K562 (cell line): ENCODE data around the gene CEP131. TPM values are rescaled to one million over a fixed set of nuclear protein-coding genes. Genes with fewer than 3 reads are reported as not detected.

Experiments
- ATAC-seq: fragments of 200-7000 bp; cut with Tn5 transposase; 3 replicates; pipeline ENCODE4 v1.9.1; 2020; ENCODE audit warnings: moderate library complexity
- BruUV-seq: library from RNA; stranded (reverse); fragments of 400-500 nt; replicated peaks from 2 replicates; lab custom pipeline; 2021; lab: Mats Ljungman, UMichigan
- CTCF ChIA-PET: fragments of 300-600 bp; formaldehyde crosslinking; extraction: SDS; loops from one replicate; lab custom pipeline; 2021; ENCODE audit warnings: low intra/inter-chr PET ratio; lab: Yijun Ruan, JAX
- POLR2A ChIA-PET: fragments of 300-600, 350-650 bp; sonication (Branson Sonifier 250); formaldehyde crosslinking; extraction: SDS; loops from one replicate; lab custom pipeline; 2021; ENCODE audit warnings: antibody characterized with exemption, inconsistent platforms; lab: Yijun Ruan, JAX
- DNase-seq, 4 experiments: peaks; one replicate each; pipeline versions ENCODE4 v3.0.0 to v3.0.0-alpha.2; 2011 to 2018; ENCODE audit warnings: low spot score in 3 of 4, mixed read lengths in 3 of 4; ENCODE audit errors: extremely low read depth in 1 of 4
- FAIRE-seq: peaks from 2 replicates; lab custom pipeline; 2011; peaks lifted over from hg19 to GRCh38; lab: Jason Lieb, UNC
- H2AFZ ChIP-seq: 2 replicates; pipeline ENCODE4 v1.6.0; 2011; ENCODE audit warnings: low read depth, low read length, control low read depth, inconsistent platforms
- H3K27ac ChIP-seq: fragments of 200-600 bp; 3 replicates; pipeline ENCODE4 v1.8.0; 2011; ENCODE audit warnings: low read depth, mild to moderate bottlenecking, control low read depth, inconsistent platforms, low read length, moderate library complexity, mixed read lengths; ENCODE audit errors: extremely low read depth
- H3K27me3 ChIP-seq, 2 experiments: fragments of 300-600 bp in 1 of 2; 2 replicates in 1 of 2; 3 replicates in 1 of 2; pipeline versions ENCODE4 v1.6.0 to v1.8.0; 2011; ENCODE audit warnings: inconsistent platforms in 2 of 2, low read length in 2 of 2, mild to moderate bottlenecking in 1 of 2, mixed read lengths in 1 of 2, moderate library complexity in 1 of 2; ENCODE audit not compliant: control insufficient read depth in 2 of 2, insufficient read depth in 2 of 2
- H3K36me3 ChIP-seq: fragments of 300-600 bp; 3 replicates; pipeline ENCODE4 v1.8.0; 2011; ENCODE audit warnings: mild to moderate bottlenecking, low read length, inconsistent platforms; ENCODE audit not compliant: control insufficient read depth, insufficient read depth
- H3K4me1 ChIP-seq, 2 experiments: fragments of 200-600 bp in 1 of 2; replicated peaks in 1 of 2; 2 replicates in 1 of 2; 3 replicates in 1 of 2; pipeline versions ENCODE4 v1.5.1 to v1.8.0; 2011; ENCODE audit warnings: inconsistent platforms in 2 of 2, low read length in 2 of 2, mild to moderate bottlenecking in 1 of 2, mixed read lengths in 1 of 2, moderate library complexity in 1 of 2; ENCODE audit not compliant: control insufficient read depth in 2 of 2, insufficient read depth in 2 of 2
- H3K4me2 ChIP-seq: 2 replicates; pipeline ENCODE4 v1.6.1; 2011; ENCODE audit warnings: low read length, control low read depth, inconsistent platforms, mixed read lengths; ENCODE audit not compliant: insufficient read depth
- H3K4me3 ChIP-seq: fragments of 200-600 bp; sonication (generic), shearing (Covaris generic); 2 replicates; pipeline ENCODE4 v1.5.1; 2016; ENCODE audit warnings: control low read depth, inconsistent platforms
- H3K79me2 ChIP-seq: fragments of 200-600 bp; 3 replicates; pipeline ENCODE4 v1.8.0; 2011; ENCODE audit warnings: low read length, inconsistent platforms; ENCODE audit not compliant: control insufficient read depth, insufficient read depth
- H3K9ac ChIP-seq, 2 experiments: 2 replicates each; pipeline versions ENCODE4 v1.6.0 to v1.6.1; 2011; ENCODE audit warnings: low read depth in 2 of 2, low read length in 2 of 2, control low read depth in 1 of 2, inconsistent platforms in 1 of 2, mild to moderate bottlenecking in 1 of 2, mixed read lengths in 1 of 2; ENCODE audit not compliant: insufficient read depth in 1 of 2
- H3K9me1 ChIP-seq: one replicate; pipeline ENCODE4 v1.6.0; 2011; ENCODE audit warnings: inconsistent platforms, mild to moderate bottlenecking, low read length, moderate library complexity; ENCODE audit not compliant: control insufficient read depth, insufficient read depth
- H3K9me3 ChIP-seq: replicated peaks from 2 replicates; pipeline ENCODE4 v1.5.1; 2011; ENCODE audit warnings: low read depth, low read length, inconsistent platforms; ENCODE audit not compliant: control insufficient read depth, insufficient read depth
- H4K20me1 ChIP-seq: replicated peaks from 2 replicates; pipeline ENCODE4 v1.6.1; 2011; ENCODE audit warnings: low read length, inconsistent platforms, mixed read lengths; ENCODE audit not compliant: control insufficient read depth, insufficient read depth
- BDP1 ChIP-seq: IDR thresholded peaks from 3 replicates; pipeline ENCODE4 v1.6.1; 2011; ENCODE audit not compliant: insufficient read length, insufficient read depth
- EGR1 ChIP-seq: fragments of 450-650 bp; conservative IDR thresholded peaks from 2 replicates; pipeline ENCODE4 v1.6.1; 2017; ENCODE audit warnings: mild to moderate bottlenecking
- PHTF2 ChIP-seq: fragments of 250-450 bp; sonication (Bioruptor Pico); IDR thresholded peaks from 2 replicates; pipeline ENCODE4 v1.5.0; 2021; ENCODE audit warnings: mild to moderate bottlenecking
- SIX5 ChIP-seq, 2 experiments: IDR thresholded peaks; 2 replicates each; pipeline ENCODE4 v1.6.1; 2011; ENCODE audit warnings: low read length in 2 of 2, borderline replicate concordance in 1 of 2, low read depth in 1 of 2, mild to moderate bottlenecking in 1 of 2, moderate library complexity in 1 of 2; ENCODE audit not compliant: insufficient read depth in 1 of 2
- SMARCE1 ChIP-seq: fragments of 450-650 bp; IDR thresholded peaks from 2 replicates; pipeline ENCODE4 v1.7.1; 2016; ENCODE audit warnings: mild to moderate bottlenecking
- TCFL5 ChIP-seq: fragments of 250-450 bp; sonication (Bioruptor Pico); conservative IDR thresholded peaks from 2 replicates; pipeline ENCODE4 v1.6.1; 2021; ENCODE audit warnings: mild to moderate bottlenecking, moderate library complexity, matching md5 sums
- XRCC5 ChIP-seq: fragments of 200-400 bp; formaldehyde crosslinking; IDR thresholded peaks from 2 replicates; pipeline ENCODE4 v1.6.1; 2017; ENCODE audit warnings: low read depth, mild to moderate bottlenecking, low read length
- ZNF175 ChIP-seq: fragments of 200-800 bp; sonication (Bioruptor generic); IDR thresholded peaks from 2 replicates; pipeline ENCODE4 v1.6.1; 2016; ENCODE audit warnings: low read depth, mild to moderate bottlenecking, missing genetic modification characterization, missing compliant biosample characterization
- ZNF431 ChIP-seq: sonication (generic); formaldehyde crosslinking; IDR thresholded peaks from 2 replicates; pipeline ENCODE4 v1.8.0; 2022; ENCODE audit warnings: mild to moderate bottlenecking, missing genetic modification reagents
- WGBS: fragments of 100-300 bp; shearing (Covaris generic); methylation state at CpG from one replicate; pipeline ENCODE4 v1.1.6; 2016; ENCODE audit warnings: low coverage, mixed read lengths; ENCODE audit not compliant: insufficient coverage; ENCODE audit errors: missing lambda C conversion rate; 5-methylcytosine and 5-hydroxymethylcytosine counted together
- in situ Hi-C: fragments of 300-500 bp; cut with MboI; formaldehyde crosslinking; loops from 4 replicates; pipeline ENCODE4 v1.15.0; 2018; ENCODE audit warnings: inconsistent platforms, mixed read lengths
- intact Hi-C: fragments of 100-400 bp; cut with micrococcal nuclease; formaldehyde crosslinking; loops from 2 replicates; pipeline ENCODE4 v1.14.2; 2022
- polyA plus RNA-seq, 8 experiments: library from polyadenylated mRNA; depleted of rRNA in 4 of 8; stranded (reverse) in 5 of 8; unstranded in 3 of 8; fragments of >200 nt; fragmentation: Nextera tagmentation in 2 of 8; fragmentation: Illumina TruSeq in 1 of 8; extraction: Ambion mirVana in 2 of 8; extraction: Trizol in 1 of 8; gene quantifications; 2 replicates each; pipeline versions ENCODE4 v1.2.1 to v1.2.3, GENCODE V29; 2011 to 2014; ENCODE audit warnings: inconsistent platforms in 1 of 8, missing spikeins in 1 of 8
- total RNA-seq, 7 experiments: library from RNA; depleted of rRNA in 6 of 7; stranded (reverse); fragments of >200 nt in 6 of 7; fragmentation: Illumina TruSeq in 2 of 7; extraction: Trizol in 2 of 7; gene quantifications; 2 replicates each; pipeline versions ENCODE4 v1.2.1 to v1.2.3, GENCODE V29; 2011 to 2021; ENCODE audit warnings: low replicate concordance in 1 of 7
- TF ChIP-seq, protein P1 (sequence below): sonication (generic); formaldehyde crosslinking; IDR thresholded peaks from 2 replicates; pipeline ENCODE4 v1.8.1; 2023; ENCODE audit warnings: mild to moderate bottlenecking, missing genetic modification reagents

The CEP131 gene
- total and polyA plus RNA-seq, 9 of the 15 experiments (the other 6 are each of a cell fraction or from before 2014, with no cell fraction given), result 0.24 to 21.2 (median 2.3) TPM

DNA sequence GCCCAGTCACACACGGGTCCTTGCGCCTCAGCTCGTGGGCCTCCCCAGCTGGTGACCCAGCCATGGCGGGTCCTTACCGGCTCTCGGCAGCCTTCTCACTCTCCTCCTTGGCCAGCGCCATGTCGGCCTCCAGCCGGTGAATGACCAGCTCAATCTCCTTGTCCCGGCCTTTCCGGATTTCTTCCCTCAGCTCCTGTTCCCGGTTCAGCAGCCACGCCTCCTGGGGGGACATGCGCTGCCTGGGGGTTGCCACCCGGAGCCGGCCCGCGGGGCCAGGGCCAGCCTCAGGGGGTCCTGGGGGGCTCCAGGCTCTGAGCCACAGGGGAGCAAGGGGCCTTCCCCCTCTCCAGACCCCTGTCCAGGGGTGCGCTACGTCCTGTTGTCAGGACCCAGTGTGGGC, 31.6 kb downstream of the CEP131 start:
- Histone ChIP-seq H3K36me3 (peaks cover 2% of the 10 kb centered on the region; the same call in 1 of the 3 replicates), H3K9ac (no peak overlapping the region), H4K20me1 (no peaks in the 10 kb centered on the region), H3K27ac (no peak overlapping the region), H3K4me1 (peaks cover 10 to 78% of the 10 kb centered on the region in 2 experiments), H3K4me2 (no peak overlapping the region), H3K9me1 (no peaks in the 10 kb centered on the region), H2AFZ (no peak overlapping the region), H3K79me2 (no peaks in the 10 kb centered on the region), H3K27me3 (no peaks in the 10 kb centered on the region), H3K9me3 (no peaks in the 10 kb centered on the region), H3K4me3 (no peak overlapping the region)
- TF ChIP-seq TCFL5 (CRISPR knock-in tag), result no peak
- TF ChIP-seq, protein P1, sequence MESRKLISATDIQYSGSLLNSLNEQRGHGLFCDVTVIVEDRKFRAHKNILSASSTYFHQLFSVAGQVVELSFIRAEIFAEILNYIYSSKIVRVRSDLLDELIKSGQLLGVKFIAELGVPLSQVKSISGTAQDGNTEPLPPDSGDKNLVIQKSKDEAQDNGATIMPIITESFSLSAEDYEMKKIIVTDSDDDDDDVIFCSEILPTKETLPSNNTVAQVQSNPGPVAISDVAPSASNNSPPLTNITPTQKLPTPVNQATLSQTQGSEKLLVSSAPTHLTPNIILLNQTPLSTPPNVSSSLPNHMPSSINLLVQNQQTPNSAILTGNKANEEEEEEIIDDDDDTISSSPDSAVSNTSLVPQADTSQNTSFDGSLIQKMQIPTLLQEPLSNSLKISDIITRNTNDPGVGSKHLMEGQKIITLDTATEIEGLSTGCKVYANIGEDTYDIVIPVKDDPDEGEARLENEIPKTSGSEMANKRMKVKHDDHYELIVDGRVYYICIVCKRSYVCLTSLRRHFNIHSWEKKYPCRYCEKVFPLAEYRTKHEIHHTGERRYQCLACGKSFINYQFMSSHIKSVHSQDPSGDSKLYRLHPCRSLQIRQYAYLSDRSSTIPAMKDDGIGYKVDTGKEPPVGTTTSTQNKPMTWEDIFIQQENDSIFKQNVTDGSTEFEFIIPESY (CRISPR knock-in tag), result peak; percentile 64; the same call in 1 of the 2 replicates
- ChIA-PET POLR2A (interaction anchor here (0.7 to 1.3 kb wide), 2 partner anchors 10 to 42 kb away, joined by 3 read pairs; no protein-coding TSS in a partner anchor), CTCF (no interaction called here)
- no peak for FAIRE-seq
- no TSS peak for BruUV-seq
- 78% methylated on average over 14 of the region's 20 CpGs for WGBS
- intact Hi-C loops (no loop called here), in situ Hi-C loops (no loop called here)
- no peak for ATAC-seq
- DNase-seq, result no peak

DNA sequence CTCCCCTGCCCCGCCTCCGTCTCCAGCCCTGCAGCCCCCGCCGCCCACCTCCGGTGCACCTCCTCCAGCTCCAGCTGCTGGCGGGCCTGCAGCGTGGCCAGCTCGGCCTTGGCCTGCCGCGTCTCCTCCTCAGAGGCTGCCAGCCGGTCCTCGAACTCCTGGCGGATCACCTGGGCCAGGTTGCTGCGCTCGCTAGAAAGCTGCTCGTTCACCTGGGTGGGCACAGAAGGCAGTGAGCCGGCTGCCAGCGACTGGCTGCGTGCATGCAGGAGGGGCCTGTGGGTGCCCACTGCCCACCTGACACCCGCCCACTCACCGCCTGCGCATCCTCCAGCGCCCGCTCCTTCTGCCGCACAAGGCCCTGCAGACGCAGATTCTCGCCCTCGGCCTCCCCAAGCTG, 32.2 kb downstream of the CEP131 start:
- Histone ChIP-seq H3K79me2 (no peaks in the 10 kb centered on the region), H3K36me3 (peaks cover 2% of the 10 kb centered on the region; the same call in 1 of the 3 replicates), H3K9me1 (no peaks in the 10 kb centered on the region), H4K20me1 (no peaks in the 10 kb centered on the region), H3K4me2 (no peak overlapping the region), H3K9ac (no peak overlapping the region), H2AFZ (no peak overlapping the region), H3K4me3 (no peak overlapping the region), H3K27me3 (no peaks in the 10 kb centered on the region), H3K9me3 (no peaks in the 10 kb centered on the region), H3K4me1 (peaks cover 10 to 81% of the 10 kb centered on the region in 2 experiments), H3K27ac (no peak overlapping the region)
- WGBS, result 79% methylated on average over 15 of the region's 28 CpGs
- no peak for FAIRE-seq
- ATAC-seq, result no peak
- no TSS peak for BruUV-seq
- in situ Hi-C loops (no loop called here), intact Hi-C loops (no loop called here)
- no peak for DNase-seq
- TF ChIP-seq SMARCE1 (no peak), ZNF431 (no peak), BDP1 (no peak), PHTF2 (no peak), EGR1 (0 out of 2 replicates have a peak, but pooled peaks have one; percentile 11), XRCC5 (0 out of 2 replicates have a peak, but pooled peaks have one; percentile 23), ZNF175 (CRISPR knock-in tag) (no peak), SIX5 (IDR thresholded peaks at IDR 0.05; ENCODE audit: borderline replicate concordance in 1 of 2, insufficient read depth in 1 of 2, low read depth in 1 of 2, low read length in 2 of 2) (no peak)
- ChIA-PET POLR2A (interaction anchor here (1.3 kb wide), 1 partner anchor 10 kb away, joined by 3 read pairs; no protein-coding TSS in a partner anchor), CTCF (no interaction called here)
